ENCODE data around the gene OGFOD1. TPM values are rescaled to one million over a fixed set of nuclear protein-coding genes. Genes with fewer than 3 reads are reported as not detected.

Gene OGFOD1
- total RNA-seq, 6 experiments from 2014 or later = 12.2 to 32.0 (median 17.4) TPM

DNA sequence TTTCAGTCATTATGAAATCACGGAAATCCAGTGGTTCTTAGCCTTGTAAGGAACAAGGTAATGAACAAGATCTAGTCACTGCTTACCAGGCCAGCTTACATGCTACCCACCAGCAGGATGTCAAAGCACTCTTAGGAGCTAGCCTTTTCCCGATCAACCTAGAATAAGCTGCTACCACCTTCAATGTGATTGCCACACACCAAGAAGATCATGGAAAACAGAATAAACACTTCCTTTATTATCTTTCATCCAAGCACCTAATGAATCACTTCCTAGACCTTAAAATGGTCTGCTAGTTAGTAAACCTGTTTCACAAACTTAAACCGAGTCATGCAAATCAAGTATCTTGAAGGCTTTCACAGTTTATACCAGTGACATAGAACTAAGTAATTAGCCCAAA is 63.5 kb downstream of the OGFOD1 start:
- no peaks in the 10 kb centered on the region for H3K27me3 ChIP-seq
- ATAC-seq (no peak), DNase-seq (no peak)
- peaks cover 0 to 10% (median 2%) of the 10 kb centered on the region in 4 donors for H3K4me1 ChIP-seq
- no peak overlapping the region for H3K27ac ChIP-seq
- H3K9me3 ChIP-seq = no peaks in the 10 kb centered on the region
- intact Hi-C loops (cut with DNase I) = no loop called here
- H3K36me3 ChIP-seq = peaks cover 0 to 9% (median 2%) of the 10 kb centered on the region in 4 donors
- WGBS (ENCODE audit: insufficient coverage, low coverage, low lambda C conversion rate, missing lambda C conversion rate) = 52% methylated on average over 2 of the region's 3 CpGs
- TF ChIP-seq CTCF (IDR thresholded peaks at IDR 0.05) = no peak
- no peak overlapping the region for H3K4me3 ChIP-seq

DNA sequence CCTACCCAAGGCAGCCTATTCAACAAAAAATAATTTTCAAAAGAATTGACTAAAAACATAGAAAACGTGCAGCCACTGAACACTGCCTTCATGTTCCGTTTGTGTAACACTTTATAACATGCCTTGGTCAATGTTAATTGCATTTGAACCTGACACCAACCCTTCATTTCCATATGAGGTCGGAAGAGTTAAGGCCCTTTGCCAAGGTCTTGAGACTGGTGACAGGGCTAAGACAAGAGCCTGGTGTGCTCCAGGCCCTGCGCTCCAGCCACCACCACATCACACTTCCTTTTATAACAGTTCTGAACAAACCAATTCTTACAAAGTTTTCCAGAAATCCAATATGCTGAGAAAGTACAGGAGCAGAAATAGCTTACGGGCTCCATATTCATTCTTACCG is 64.3 kb downstream of the OGFOD1 start:
- TF ChIP-seq CTCF (IDR thresholded peaks at IDR 0.05) = no peak
- TF ChIP-seq POLR2A (IDR thresholded peaks at IDR 0.05) = no peak
- no peaks in the 10 kb centered on the region for H3K9me3 ChIP-seq
- peaks cover 0 to 7% (median 0%) of the 10 kb centered on the region in 4 donors for H3K36me3 ChIP-seq
- 65% methylated on average over 6 of the region's 6 CpGs for WGBS (ENCODE audit: insufficient coverage, low coverage, low lambda C conversion rate, missing lambda C conversion rate)
- H3K27ac ChIP-seq = no peak overlapping the region
- ATAC-seq (no peak), DNase-seq (no peak)
- H3K4me3 ChIP-seq = no peak overlapping the region
- no peaks in the 10 kb centered on the region for H3K27me3 ChIP-seq
- peaks cover 0 to 16% (median 2%) of the 10 kb centered on the region in 4 donors for H3K4me1 ChIP-seq
- intact Hi-C loops (cut with DNase I) = no loop called here

GRCh38 chr16:56517206-56517605 is 65.9 kb downstream of the OGFOD1 start:
- no peak overlapping the region for H3K4me3 ChIP-seq
- no peaks in the 10 kb centered on the region for H3K9me3 ChIP-seq
- TF ChIP-seq POLR2A (IDR thresholded peaks at IDR 0.05) = no peak
- no peak for TF ChIP-seq CTCF (IDR thresholded peaks at IDR 0.05)
- intact Hi-C loops (cut with DNase I) = no loop called here
- H3K27me3 ChIP-seq = no peaks in the 10 kb centered on the region
- DNase-seq = no peak
- ATAC-seq = no peak
- no peaks in the 10 kb centered on the region for H3K36me3 ChIP-seq
- no peak overlapping the region for H3K27ac ChIP-seq
- WGBS (ENCODE audit: insufficient coverage, low coverage, low lambda C conversion rate, missing lambda C conversion rate) = 91% methylated on average over 1 of the region's 2 CpGs
- peaks cover 0 to 16% (median 2%) of the 10 kb centered on the region in 4 donors for H3K4me1 ChIP-seq

DNA sequence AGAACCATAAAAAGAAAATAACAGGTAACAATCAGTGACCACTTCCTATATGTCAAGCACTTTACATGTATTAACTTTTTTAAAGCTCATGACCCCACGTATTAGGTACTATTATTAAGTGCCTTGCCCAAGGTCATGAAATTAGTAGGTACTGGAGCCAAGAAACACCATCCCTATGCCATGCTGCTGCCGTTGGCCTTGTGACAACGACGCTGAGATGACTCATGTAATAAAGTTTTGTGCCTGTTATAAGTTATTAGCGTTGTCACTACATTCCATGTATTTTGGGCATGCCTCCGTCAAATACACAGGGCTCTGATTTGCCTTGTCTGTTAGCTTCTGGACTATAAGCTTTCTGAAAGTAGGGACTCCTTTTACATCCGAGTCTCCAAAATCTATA is 67.1 kb downstream of the OGFOD1 start:
- DNase-seq (no peak), ATAC-seq (no peak)
- TF ChIP-seq CTCF (IDR thresholded peaks at IDR 0.05) (no peak), POLR2A (IDR thresholded peaks at IDR 0.05) (no peak)
- 84% methylated on average over 6 of the region's 7 CpGs for WGBS (ENCODE audit: insufficient coverage, low coverage, low lambda C conversion rate, missing lambda C conversion rate)
- H3K9me3 ChIP-seq = no peaks in the 10 kb centered on the region
- H3K4me3 ChIP-seq = no peak overlapping the region
- peaks cover 0 to 14% (median 2%) of the 10 kb centered on the region in 4 donors for H3K4me1 ChIP-seq
- no peaks in the 10 kb centered on the region for H3K36me3 ChIP-seq
- intact Hi-C loops (cut with DNase I) = no loop called here
- no peaks in the 10 kb centered on the region for H3K27me3 ChIP-seq
- no peak overlapping the region for H3K27ac ChIP-seq

All from right lobe of liver (tissue), 6 donors.